Myocyte (in vitro differentiated cells): ENCODE results near the gene SUMF1. TPM values are rescaled to one million over a fixed set of nuclear protein-coding genes. Genes with fewer than 3 reads are reported as not detected.

Source experiments
- total RNA-seq: library from RNA; depleted of rRNA; stranded (reverse); fragments of >200 nt; gene quantifications from 2 replicates; pipeline ENCODE4 v1.2.3, GENCODE V29; 2014

The SUMF1 gene
- total RNA-seq, 1 donor from 2014 or later = 40.3 TPM

Other genes with a start within 250 kb of the SUMF1 start
- 15.2 and 15.4 TPM in 2 replicates for gene SETMAR, start 163.9 kb downstream of the SUMF1 start, total RNA-seq
- 19.7 and 25.9 TPM in 2 replicates for gene ITPR1, start 26.1 kb upstream of the SUMF1 start, total RNA-seq